OCI-LY7 (cell line): Measurements from ENCODE around the gene PEPD. TPM values are rescaled to one million over a fixed set of nuclear protein-coding genes. Genes with fewer than 3 reads are reported as not detected.

ENCODE experiments used
- BruUV-seq: library from RNA; stranded (reverse); fragments of 400-500 nt; replicated peaks from 2 replicates; lab custom pipeline; 2021; lab: Mats Ljungman, UMichigan
- CTCF ChIA-PET: fragments of 300-600 bp; sonication (Branson Sonifier 250); formaldehyde crosslinking; loops from one replicate; lab custom pipeline; 2022; ENCODE audit warnings: antibody characterized with exemption; ENCODE audit not compliant: unreplicated experiment; lab: Charles Lee
- POLR2A ChIA-PET: fragments of 300-600 bp; sonication (Branson Sonifier 250); formaldehyde crosslinking; loops from one replicate; lab custom pipeline; 2022; ENCODE audit warnings: antibody characterized with exemption; lab: Charles Lee
- DNase-seq: peaks from one replicate; pipeline ENCODE4 v3.0.0-alpha.2; 2015; ENCODE audit warnings: low spot score
- H2AFZ ChIP-seq: fragments of 200-600 bp; sonication (generic), shearing (Covaris generic); 2 replicates; pipeline ENCODE4 v1.6.1; 2014; ENCODE audit warnings: mild to moderate bottlenecking, antibody characterized with exemption, low read length, moderate library complexity
- H3K27ac ChIP-seq: fragments of 200-600 bp; sonication (generic); 2 replicates; pipeline ENCODE4 v1.5.1; 2014; ENCODE audit warnings: mixed run types, low read depth, mild to moderate bottlenecking, moderate library complexity, low read length, inconsistent platforms; ENCODE audit not compliant: poor library complexity, severe bottlenecking
- H3K36me3 ChIP-seq: fragments of 200-600 bp; sonication (generic); 2 replicates; pipeline ENCODE4 v1.6.1; 2014; ENCODE audit warnings: mild to moderate bottlenecking, antibody characterized with exemption, low read length, moderate library complexity, mixed read lengths; ENCODE audit not compliant: insufficient read depth
- H3K4me1 ChIP-seq: fragments of 200-600 bp; sonication (generic); 2 replicates; pipeline ENCODE4 v1.5.1; 2014; ENCODE audit warnings: mild to moderate bottlenecking, low read length; ENCODE audit not compliant: insufficient read depth, poor library complexity, severe bottlenecking
- H3K4me2 ChIP-seq: fragments of 200-600 bp; sonication (generic); 2 replicates; pipeline ENCODE4 v1.6.1; 2014; ENCODE audit warnings: mild to moderate bottlenecking, low read length
- H3K4me3 ChIP-seq: fragments of 200-600 bp; sonication (generic); 2 replicates; pipeline ENCODE4 v1.5.1; 2014; ENCODE audit warnings: mild to moderate bottlenecking, low read depth, low read length; ENCODE audit not compliant: poor library complexity, severe bottlenecking
- H3K79me2 ChIP-seq: fragments of 200-600 bp; sonication (generic); 2 replicates; pipeline ENCODE4 v1.6.1; 2016; ENCODE audit warnings: low read depth, mild to moderate bottlenecking, low read length, moderate library complexity, mixed read lengths; ENCODE audit not compliant: insufficient read depth
- H3K9me2 ChIP-seq: fragments of 200-600 bp; sonication (generic); 2 replicates; pipeline ENCODE4 v1.6.1; 2016; ENCODE audit warnings: mild to moderate bottlenecking, low read length, mixed read lengths; ENCODE audit not compliant: insufficient read depth
- H3K9me3 ChIP-seq: fragments of 200-600 bp; sonication (generic); 2 replicates; pipeline ENCODE4 v1.6.1; 2014; ENCODE audit warnings: mild to moderate bottlenecking, mixed run types, low read length, mixed read lengths
- H4K20me1 ChIP-seq: fragments of 200-600 bp; sonication (generic); 2 replicates; pipeline ENCODE4 v1.6.1; 2014; ENCODE audit warnings: mild to moderate bottlenecking, antibody characterized with exemption, low read length, moderate library complexity, mixed read lengths; ENCODE audit not compliant: insufficient read depth
- CTCF ChIP-seq: fragments of 200-600 bp; sonication (generic); conservative IDR thresholded peaks from 2 replicates; pipeline ENCODE4 v1.5.1; 2014; ENCODE audit warnings: mild to moderate bottlenecking, antibody characterized with exemption, low read length, moderate library complexity, mixed read lengths
- EZH2phosphoT487 ChIP-seq: fragments of 200-600 bp; sonication (generic); IDR thresholded peaks from 2 replicates; pipeline ENCODE4 v1.6.1; 2018; ENCODE audit warnings: low read depth, borderline replicate concordance, mild to moderate bottlenecking, mixed run types, antibody characterized with exemption, low read length, moderate library complexity, mixed read lengths
- intact Hi-C: fragments of 100-400 bp; cut with micrococcal nuclease; formaldehyde crosslinking; loops from one replicate; pipeline ENCODE4 v1.10.0; 2022; ENCODE audit not compliant: unreplicated experiment
- total RNA-seq, 2 experiments: library from RNA; depleted of rRNA in 1 of 2; stranded (reverse); fragments of >200 nt in 1 of 2; shearing (Covaris generic) in 1 of 2; gene quantifications; 2 replicates each; pipeline ENCODE4 v1.2.3, GENCODE V29; 2014 to 2022

PEPD gene
- total RNA-seq, 2 experiments from 2014 or later: 24.4 to 29.7 TPM

- H2AFZ ChIP-seq: no peak overlapping the region
Measured at GRCh38 chr19:33344573-33344925, 177.0 kb downstream of the PEPD start.

DNA sequence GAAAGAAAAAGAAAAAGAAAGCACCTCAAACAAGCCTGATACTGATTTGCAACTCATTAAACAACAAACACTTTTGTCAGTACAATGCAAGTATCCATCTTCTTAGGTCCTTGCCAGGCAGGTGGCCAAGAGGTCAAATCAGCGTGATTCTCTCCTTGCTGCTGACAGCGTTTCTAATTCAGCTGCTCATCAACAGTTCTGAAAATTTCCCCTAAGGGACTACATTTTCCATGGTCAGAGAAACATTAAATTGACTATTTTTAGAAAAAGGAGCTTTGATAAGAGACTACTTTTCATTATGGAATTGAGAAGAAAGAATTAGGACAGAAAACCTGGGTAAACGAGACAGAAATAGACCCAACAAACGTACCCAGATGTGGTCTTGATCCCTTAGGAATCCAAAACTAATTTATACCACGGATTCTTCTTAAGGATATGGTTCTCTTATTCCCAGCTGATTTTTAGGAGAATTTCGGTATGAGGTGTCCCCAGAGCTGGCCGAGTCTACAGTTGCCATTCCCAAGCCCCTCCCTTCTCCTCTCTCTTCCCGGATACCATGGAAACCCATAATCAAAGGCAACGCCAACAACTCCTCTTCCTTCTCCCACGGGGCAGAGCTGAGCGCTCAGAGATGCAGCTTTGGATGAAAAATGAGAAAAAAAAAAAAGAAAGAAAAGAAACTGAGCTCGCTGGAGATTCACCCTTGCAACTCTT, 177.6 kb downstream of the PEPD start:
- intact Hi-C loops: no loop called here
- H2AFZ ChIP-seq: no peak overlapping the region
- TF ChIP-seq CTCF (no peak), EZH2phosphoT487 (no peak)
- no peaks in the 10 kb centered on the region for H4K20me1 ChIP-seq
- CTCF ChIA-PET: no interaction called here
- H3K36me3 ChIP-seq: no peaks in the 10 kb centered on the region
- no peak overlapping the region for H3K4me3 ChIP-seq
- DNase-seq: no peak
- no peaks in the 10 kb centered on the region for H3K4me1 ChIP-seq
- H3K9me3 ChIP-seq: no peaks in the 10 kb centered on the region
- no TSS peak for BruUV-seq
- H3K9me2 ChIP-seq: no peaks in the 10 kb centered on the region
- H3K4me2 ChIP-seq: no peak overlapping the region
- H3K79me2 ChIP-seq: no peaks in the 10 kb centered on the region
- POLR2A ChIA-PET: no interaction called here
- no peak overlapping the region for H3K27ac ChIP-seq

More at GRCh38 chr19:33344573-33344925, 177.0 kb downstream of the PEPD start:
- no peak overlapping the region for H3K27ac ChIP-seq
- H3K4me1 ChIP-seq: no peaks in the 10 kb centered on the region
- H4K20me1 ChIP-seq: no peaks in the 10 kb centered on the region
- ChIA-PET POLR2A (no interaction called here), CTCF (no interaction called here)
- TF ChIP-seq CTCF (no peak), EZH2phosphoT487 (no peak)
- H3K79me2 ChIP-seq: no peaks in the 10 kb centered on the region
- no TSS peak for BruUV-seq
- H3K9me3 ChIP-seq: no peaks in the 10 kb centered on the region
- no peaks in the 10 kb centered on the region for H3K36me3 ChIP-seq
- no peak overlapping the region for H3K4me2 ChIP-seq
- no peak for DNase-seq
- no peaks in the 10 kb centered on the region for H3K9me2 ChIP-seq
- H3K4me3 ChIP-seq: no peak overlapping the region
- intact Hi-C loops: no loop called here

- no peaks in the 10 kb centered on the region for H3K4me1 ChIP-seq
- no peak overlapping the region for H3K4me2 ChIP-seq
- no peaks in the 10 kb centered on the region for H3K79me2 ChIP-seq
- no peaks in the 10 kb centered on the region for H3K9me3 ChIP-seq
- no TSS peak for BruUV-seq
- TF ChIP-seq CTCF (no peak), EZH2phosphoT487 (no peak)
- no peak for DNase-seq
- ChIA-PET POLR2A (no interaction called here), CTCF (no interaction called here)
- H3K4me3 ChIP-seq: no peak overlapping the region
- no peak overlapping the region for H2AFZ ChIP-seq
- H3K9me2 ChIP-seq: no peaks in the 10 kb centered on the region
- H3K27ac ChIP-seq: no peak overlapping the region
- no peaks in the 10 kb centered on the region for H3K36me3 ChIP-seq
- intact Hi-C loops: no loop called here
- H4K20me1 ChIP-seq: no peaks in the 10 kb centered on the region
Measured at GRCh38 chr19:33343301-33343700, 178.3 kb downstream of the PEPD start.
